K562 (cell line): ENCODE results near the gene RBM19. TPM values are rescaled to one million over a fixed set of nuclear protein-coding genes. Genes with fewer than 3 reads are reported as not detected.

Source experiments
- ATAC-seq: fragments of 200-7000 bp; cut with Tn5 transposase; 3 replicates; pipeline ENCODE4 v1.9.1; 2020; ENCODE audit warnings: moderate library complexity
- BruUV-seq: library from RNA; stranded (reverse); fragments of 400-500 nt; replicated peaks from 2 replicates; lab custom pipeline; 2021; lab: Mats Ljungman, UMichigan
- CTCF ChIA-PET: fragments of 300-600 bp; formaldehyde crosslinking; extraction: SDS; loops from one replicate; lab custom pipeline; 2021; ENCODE audit warnings: low intra/inter-chr PET ratio; lab: Yijun Ruan, JAX
- POLR2A ChIA-PET: fragments of 300-600, 350-650 bp; sonication (Branson Sonifier 250); formaldehyde crosslinking; extraction: SDS; loops from one replicate; lab custom pipeline; 2021; ENCODE audit warnings: antibody characterized with exemption, inconsistent platforms; lab: Yijun Ruan, JAX
- DNase-seq, 4 experiments: peaks; one replicate each; pipeline versions ENCODE4 v3.0.0 to v3.0.0-alpha.2; 2011 to 2018; ENCODE audit warnings: low spot score in 3 of 4, mixed read lengths in 3 of 4; ENCODE audit errors: extremely low read depth in 1 of 4
- FAIRE-seq: peaks from 2 replicates; lab custom pipeline; 2011; peaks lifted over from hg19 to GRCh38; lab: Jason Lieb, UNC
- H2AFZ ChIP-seq: 2 replicates; pipeline ENCODE4 v1.6.0; 2011; ENCODE audit warnings: low read depth, low read length, control low read depth, inconsistent platforms
- H3K27ac ChIP-seq: fragments of 200-600 bp; 3 replicates; pipeline ENCODE4 v1.8.0; 2011; ENCODE audit warnings: low read depth, mild to moderate bottlenecking, control low read depth, inconsistent platforms, low read length, moderate library complexity, mixed read lengths; ENCODE audit errors: extremely low read depth
- H3K27me3 ChIP-seq, 2 experiments: fragments of 300-600 bp in 1 of 2; 2 replicates in 1 of 2; 3 replicates in 1 of 2; pipeline versions ENCODE4 v1.6.0 to v1.8.0; 2011; ENCODE audit warnings: inconsistent platforms in 2 of 2, low read length in 2 of 2, mild to moderate bottlenecking in 1 of 2, mixed read lengths in 1 of 2, moderate library complexity in 1 of 2; ENCODE audit not compliant: control insufficient read depth in 2 of 2, insufficient read depth in 2 of 2
- H3K36me3 ChIP-seq: fragments of 300-600 bp; 3 replicates; pipeline ENCODE4 v1.8.0; 2011; ENCODE audit warnings: mild to moderate bottlenecking, low read length, inconsistent platforms; ENCODE audit not compliant: control insufficient read depth, insufficient read depth
- H3K4me1 ChIP-seq, 2 experiments: fragments of 200-600 bp in 1 of 2; replicated peaks in 1 of 2; 2 replicates in 1 of 2; 3 replicates in 1 of 2; pipeline versions ENCODE4 v1.5.1 to v1.8.0; 2011; ENCODE audit warnings: inconsistent platforms in 2 of 2, low read length in 2 of 2, mild to moderate bottlenecking in 1 of 2, mixed read lengths in 1 of 2, moderate library complexity in 1 of 2; ENCODE audit not compliant: control insufficient read depth in 2 of 2, insufficient read depth in 2 of 2
- H3K4me2 ChIP-seq: 2 replicates; pipeline ENCODE4 v1.6.1; 2011; ENCODE audit warnings: low read length, control low read depth, inconsistent platforms, mixed read lengths; ENCODE audit not compliant: insufficient read depth
- H3K4me3 ChIP-seq: fragments of 200-600 bp; sonication (generic), shearing (Covaris generic); 2 replicates; pipeline ENCODE4 v1.5.1; 2016; ENCODE audit warnings: control low read depth, inconsistent platforms
- H3K79me2 ChIP-seq: fragments of 200-600 bp; 3 replicates; pipeline ENCODE4 v1.8.0; 2011; ENCODE audit warnings: low read length, inconsistent platforms; ENCODE audit not compliant: control insufficient read depth, insufficient read depth
- H3K9ac ChIP-seq, 2 experiments: 2 replicates each; pipeline versions ENCODE4 v1.6.0 to v1.6.1; 2011; ENCODE audit warnings: low read depth in 2 of 2, low read length in 2 of 2, control low read depth in 1 of 2, inconsistent platforms in 1 of 2, mild to moderate bottlenecking in 1 of 2, mixed read lengths in 1 of 2; ENCODE audit not compliant: insufficient read depth in 1 of 2
- H3K9me1 ChIP-seq: one replicate; pipeline ENCODE4 v1.6.0; 2011; ENCODE audit warnings: inconsistent platforms, mild to moderate bottlenecking, low read length, moderate library complexity; ENCODE audit not compliant: control insufficient read depth, insufficient read depth
- H3K9me3 ChIP-seq: replicated peaks from 2 replicates; pipeline ENCODE4 v1.5.1; 2011; ENCODE audit warnings: low read depth, low read length, inconsistent platforms; ENCODE audit not compliant: control insufficient read depth, insufficient read depth
- H4K20me1 ChIP-seq: replicated peaks from 2 replicates; pipeline ENCODE4 v1.6.1; 2011; ENCODE audit warnings: low read length, inconsistent platforms, mixed read lengths; ENCODE audit not compliant: control insufficient read depth, insufficient read depth
- ADNP ChIP-seq: fragments of 200-800 bp; sonication (Bioruptor generic); IDR thresholded peaks from 2 replicates; pipeline ENCODE4 v1.6.1; 2016; ENCODE audit warnings: missing genetic modification characterization, missing compliant biosample characterization
- BCOR ChIP-seq: fragments of 450-650 bp; IDR thresholded peaks from 2 replicates; pipeline ENCODE4 v1.6.1; 2016
- BRF1 ChIP-seq: IDR thresholded peaks from 3 replicates; pipeline ENCODE4 v1.6.1; 2011; ENCODE audit warnings: borderline replicate concordance, mild to moderate bottlenecking; ENCODE audit not compliant: insufficient read length; ENCODE audit errors: extremely low read depth
- CBX8 ChIP-seq: fragments of 200-600 bp; sonication (generic); IDR thresholded peaks from 2 replicates; pipeline ENCODE4 v1.6.1; 2012; ENCODE audit warnings: borderline replicate concordance, mixed run types, low read depth, mild to moderate bottlenecking, moderate library complexity, mixed read lengths, low read length, control low read depth, inconsistent platforms; ENCODE audit not compliant: poor library complexity, severe bottlenecking; ENCODE audit errors: extremely low read depth
- CHD4 ChIP-seq: fragments of 200-600 bp; sonication (generic); IDR thresholded peaks from 3 replicates; pipeline ENCODE4 v1.6.1; 2012; ENCODE audit warnings: low read depth, mild to moderate bottlenecking, mixed read lengths, low read length, inconsistent platforms; ENCODE audit not compliant: insufficient read depth, insufficient replicate concordance, poor library complexity, severe bottlenecking
- CSDE1 ChIP-seq, 2 experiments: fragments of 450-650 bp; IDR thresholded peaks; 2 replicates each; pipeline ENCODE4 v1.6.1; 2016; ENCODE audit warnings: mild to moderate bottlenecking in 1 of 2
- DIDO1 ChIP-seq: fragments of 450-650 bp; IDR thresholded peaks from 2 replicates; pipeline ENCODE4 v1.6.1; 2016; ENCODE audit warnings: low read depth, missing biosample characterization, missing genetic modification characterization
- GTF2F1 ChIP-seq: IDR thresholded peaks from 2 replicates; pipeline ENCODE4 v1.6.1; 2011; ENCODE audit warnings: low read depth, low read length, improper control_type of control experiment
- KDM1A ChIP-seq, 2 experiments: fragments of 450-650 bp; IDR thresholded peaks; 2 replicates each; pipeline ENCODE4 v1.6.1; 2016; ENCODE audit warnings: mild to moderate bottlenecking in 2 of 2
- KLF16 ChIP-seq: IDR thresholded peaks from 2 replicates; pipeline ENCODE4 v1.6.1; 2016; ENCODE audit warnings: antibody characterized with exemption
- POLR2H ChIP-seq: IDR thresholded peaks from 2 replicates; pipeline ENCODE4 v1.6.1; 2016; ENCODE audit warnings: missing genetic modification characterization, low read depth, mild to moderate bottlenecking, control low read depth, missing compliant biosample characterization, moderate library complexity
- PRMT5 ChIP-seq: sonication (generic); formaldehyde crosslinking; IDR thresholded peaks from 2 replicates; pipeline ENCODE4 v1.5.0; 2020; ENCODE audit warnings: missing genetic modification reagents
- RBM25 ChIP-seq: fragments of 200-400 bp; formaldehyde crosslinking; IDR thresholded peaks from 2 replicates; pipeline ENCODE4 v1.6.1; 2018; ENCODE audit warnings: low read length, low read depth, moderate library complexity; ENCODE audit not compliant: severe bottlenecking
- RCOR1 ChIP-seq, 2 experiments: IDR thresholded peaks; 2 replicates each; pipeline ENCODE4 v1.6.1; 2012; ENCODE audit warnings: low read depth in 2 of 2, low read length in 2 of 2, borderline replicate concordance in 1 of 2, improper control_type of control experiment in 1 of 2
- SAFB2 ChIP-seq: fragments of 200-400 bp; formaldehyde crosslinking; IDR thresholded peaks from 2 replicates; pipeline ENCODE4 v1.6.1; 2018; ENCODE audit warnings: borderline replicate concordance, low read length, low read depth, moderate library complexity; ENCODE audit not compliant: severe bottlenecking
- SUPT5H ChIP-seq: fragments of 450-650 bp; IDR thresholded peaks from 2 replicates; pipeline ENCODE4 v1.6.1; 2016
- TFAM ChIP-seq: fragments of 250-450 bp; sonication (Bioruptor Pico); conservative IDR thresholded peaks from 2 replicates; pipeline ENCODE4 v1.5.0; 2021; ENCODE audit warnings: mild to moderate bottlenecking, moderate library complexity
- ZEB2 ChIP-seq: fragments of 450-650 bp; IDR thresholded peaks from 2 replicates; pipeline ENCODE4 v1.6.1; 2016
- ZFP36 ChIP-seq: fragments of 150-350 bp; IDR thresholded peaks from 2 replicates; pipeline ENCODE4 v1.6.1; 2018; ENCODE audit warnings: low read length, low read depth; ENCODE audit not compliant: partially characterized antibody
- ZKSCAN8 ChIP-seq: fragments of 200-800 bp; sonication (Bioruptor generic); IDR thresholded peaks from 2 replicates; pipeline ENCODE4 v1.6.1; 2016; ENCODE audit warnings: missing genetic modification characterization, missing compliant biosample characterization
- ZNF583 ChIP-seq: fragments of 250-450 bp; sonication (Bioruptor Pico); IDR thresholded peaks from 2 replicates; pipeline ENCODE4 v1.4.0; 2020
- ZNF830 ChIP-seq: fragments of 250-450 bp; sonication (Bioruptor Pico); IDR thresholded peaks from 2 replicates; pipeline ENCODE4 v1.5.0; 2021; ENCODE audit warnings: mild to moderate bottlenecking
- WGBS: fragments of 100-300 bp; shearing (Covaris generic); methylation state at CpG from one replicate; pipeline ENCODE4 v1.1.6; 2016; ENCODE audit warnings: low coverage, mixed read lengths; ENCODE audit not compliant: insufficient coverage; ENCODE audit errors: missing lambda C conversion rate; 5-methylcytosine and 5-hydroxymethylcytosine counted together
- in situ Hi-C: fragments of 300-500 bp; cut with MboI; formaldehyde crosslinking; loops from 4 replicates; pipeline ENCODE4 v1.15.0; 2018; ENCODE audit warnings: inconsistent platforms, mixed read lengths
- intact Hi-C: fragments of 100-400 bp; cut with micrococcal nuclease; formaldehyde crosslinking; loops from 2 replicates; pipeline ENCODE4 v1.14.2; 2022
- polyA plus RNA-seq, 8 experiments: library from polyadenylated mRNA; depleted of rRNA in 4 of 8; stranded (reverse) in 5 of 8; unstranded in 3 of 8; fragments of >200 nt; fragmentation: Nextera tagmentation in 2 of 8; fragmentation: Illumina TruSeq in 1 of 8; extraction: Ambion mirVana in 2 of 8; extraction: Trizol in 1 of 8; gene quantifications; 2 replicates each; pipeline versions ENCODE4 v1.2.1 to v1.2.3, GENCODE V29; 2011 to 2014; ENCODE audit warnings: inconsistent platforms in 1 of 8, missing spikeins in 1 of 8
- total RNA-seq, 7 experiments: library from RNA; depleted of rRNA in 6 of 7; stranded (reverse); fragments of >200 nt in 6 of 7; fragmentation: Illumina TruSeq in 2 of 7; extraction: Trizol in 2 of 7; gene quantifications; 2 replicates each; pipeline versions ENCODE4 v1.2.1 to v1.2.3, GENCODE V29; 2011 to 2021; ENCODE audit warnings: low replicate concordance in 1 of 7
- TF ChIP-seq, protein P1 (sequence below): IDR thresholded peaks from 2 replicates; pipeline ENCODE4 v1.6.1; 2011; ENCODE audit not compliant: insufficient read length; ENCODE audit errors: extremely low read depth
- TF ChIP-seq, protein P2 (sequence below): fragments of 250-450 bp; sonication (Bioruptor Pico); IDR thresholded peaks from 2 replicates; pipeline ENCODE4 v1.8.0; 2021; ENCODE audit warnings: borderline replicate concordance, mild to moderate bottlenecking, moderate library complexity; ENCODE audit not compliant: poor library complexity, severe bottlenecking

RBM19 gene
- total and polyA plus RNA-seq, 9 of the 15 experiments (the other 6 are each of a cell fraction or from before 2014, with no cell fraction given) = 16.0 to 58.4 (median 37.9) TPM

DNA sequence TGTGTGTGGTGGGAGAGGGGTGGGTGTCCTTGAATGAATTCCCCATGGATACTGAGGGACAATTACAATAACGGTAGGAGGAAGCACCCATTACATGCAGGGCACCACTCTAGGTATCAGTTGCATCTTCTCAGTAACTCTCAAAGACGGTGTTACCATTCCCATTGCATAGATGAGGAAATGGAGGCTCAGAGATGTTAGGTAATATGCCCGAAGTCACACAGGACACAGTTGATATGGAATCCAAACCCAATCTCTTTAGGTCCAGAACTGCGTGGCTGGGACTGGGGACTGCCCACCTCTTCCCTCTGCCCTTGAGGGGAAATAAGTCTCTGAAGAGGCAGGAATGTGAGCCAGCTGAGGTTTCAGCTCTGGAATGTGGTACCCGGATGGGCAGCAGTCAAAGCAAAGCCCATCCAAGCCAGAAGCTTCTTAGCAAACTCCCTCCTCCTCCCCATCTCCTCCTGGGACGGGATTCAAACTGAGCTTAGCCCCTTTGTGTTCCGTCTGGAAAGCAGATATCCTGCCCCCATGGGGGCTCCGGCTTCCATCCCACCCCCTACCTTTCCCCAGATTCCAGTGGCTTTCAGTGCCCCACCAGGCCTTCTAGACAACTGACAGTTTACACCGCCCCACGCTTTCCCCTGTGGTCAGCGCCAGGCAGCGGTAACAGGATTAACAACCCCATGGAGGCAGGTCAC, 187.5 kb downstream of the RBM19 start:
- WGBS = 21% methylated on average over 12 of the region's 12 CpGs
- Histone ChIP-seq H3K36me3 (no peaks in the 10 kb centered on the region), H4K20me1 (no peaks in the 10 kb centered on the region), H3K27ac (no peak overlapping the region), H3K4me2 (no peak overlapping the region), H2AFZ (no peak overlapping the region), H3K79me2 (no peaks in the 10 kb centered on the region), H3K9me3 (no peaks in the 10 kb centered on the region), H3K27me3 (no peaks in the 10 kb centered on the region), H3K4me1 (peaks cover 4 to 7% of the 10 kb centered on the region in 2 experiments; a peak in 3 of 5 replicates), H3K4me3 (no peak overlapping the region), H3K9me1 (no peaks in the 10 kb centered on the region), H3K9ac (no peak overlapping the region)
- no peak for ATAC-seq
- DNase-seq = no peak
- CTCF ChIA-PET = no interaction called here
- in situ Hi-C loops (no loop called here), intact Hi-C loops (no loop called here)
- TF ChIP-seq, protein P1, sequence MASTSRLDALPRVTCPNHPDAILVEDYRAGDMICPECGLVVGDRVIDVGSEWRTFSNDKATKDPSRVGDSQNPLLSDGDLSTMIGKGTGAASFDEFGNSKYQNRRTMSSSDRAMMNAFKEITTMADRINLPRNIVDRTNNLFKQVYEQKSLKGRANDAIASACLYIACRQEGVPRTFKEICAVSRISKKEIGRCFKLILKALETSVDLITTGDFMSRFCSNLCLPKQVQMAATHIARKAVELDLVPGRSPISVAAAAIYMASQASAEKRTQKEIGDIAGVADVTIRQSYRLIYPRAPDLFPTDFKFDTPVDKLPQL = no peak
- TF ChIP-seq TFAM (CRISPR knock-in tag) (no peak), BCOR (peak; percentile 51; the same call in 1 of the 2 replicates), ADNP (0 out of 2 replicates have a peak, but pooled peaks have one; percentile 45), RCOR1 (IDR thresholded peaks at IDR 0.05; ENCODE audit: borderline replicate concordance in 1 of 2, low read depth in 2 of 2, low read length in 2 of 2) (no peak), ZEB2 (no peak), ZNF583 (CRISPR knock-in tag) (no peak), SUPT5H (no peak), CBX8 (no peak), BRF1 (no peak), KLF16 (no peak), KDM1A (IDR thresholded peaks at IDR 0.05) (0 out of 4 replicates have a peak, but pooled peaks of 1 of the 2 experiments have one; percentile 9), SAFB2 (no peak), DIDO1 (no peak), CSDE1 (IDR thresholded peaks at IDR 0.05) (no peak), RBM25 (peak; percentile 86), POLR2H (no peak), GTF2F1 (no peak), PRMT5 (CRISPR knock-in tag) (no peak), ZNF830 (no peak), CHD4 (no peak), ZFP36 (peak; percentile 61), ZKSCAN8 (CRISPR knock-in tag) (no peak)
- TF ChIP-seq, protein P2, sequence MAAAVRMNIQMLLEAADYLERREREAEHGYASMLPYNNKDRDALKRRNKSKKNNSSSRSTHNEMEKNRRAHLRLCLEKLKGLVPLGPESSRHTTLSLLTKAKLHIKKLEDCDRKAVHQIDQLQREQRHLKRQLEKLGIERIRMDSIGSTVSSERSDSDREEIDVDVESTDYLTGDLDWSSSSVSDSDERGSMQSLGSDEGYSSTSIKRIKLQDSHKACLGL (CRISPR knock-in tag) = no peak
- BruUV-seq = no TSS peak
- FAIRE-seq = no peak
- POLR2A ChIA-PET = interaction anchor here (1.5 kb wide), 1 partner anchor 9 kb away, joined by 4 read pairs; no protein-coding TSS in a partner anchor
